ENCODE results near the gene LOXL3.
A peak's percentile ranks its signal among the peaks of the same experiment; 100 is the strongest.

LOXL3 gene

DNA sequence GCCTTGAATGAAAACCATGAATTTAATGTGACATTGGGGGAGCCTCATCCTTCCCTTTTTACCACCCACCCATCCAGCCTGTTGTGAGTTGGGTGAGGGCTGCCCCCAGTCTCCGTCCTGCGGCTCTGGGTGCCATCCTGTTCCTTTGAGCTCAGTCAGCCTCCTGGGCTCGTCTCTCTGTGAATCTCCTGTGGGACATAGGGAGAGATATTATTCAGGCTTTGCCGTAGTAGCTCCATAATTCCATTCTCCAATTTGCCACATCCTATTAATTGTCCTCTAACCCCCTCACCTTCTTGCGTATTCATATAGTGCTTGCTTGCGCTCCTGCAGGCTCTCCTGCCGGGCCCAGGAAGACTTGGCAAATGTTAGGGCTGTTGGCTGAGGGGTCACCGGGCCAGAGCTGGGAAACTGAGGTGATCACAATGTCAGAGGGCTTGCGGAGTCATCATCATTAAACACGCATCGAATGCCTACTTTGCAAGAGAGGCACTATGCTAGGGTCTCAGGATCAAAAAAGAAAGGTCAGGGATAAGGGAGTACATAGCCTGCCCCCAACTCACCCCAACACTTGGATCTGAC lies 27.0 kb downstream of the LOXL3 start:
- no peak for DNase-seq

DNA sequence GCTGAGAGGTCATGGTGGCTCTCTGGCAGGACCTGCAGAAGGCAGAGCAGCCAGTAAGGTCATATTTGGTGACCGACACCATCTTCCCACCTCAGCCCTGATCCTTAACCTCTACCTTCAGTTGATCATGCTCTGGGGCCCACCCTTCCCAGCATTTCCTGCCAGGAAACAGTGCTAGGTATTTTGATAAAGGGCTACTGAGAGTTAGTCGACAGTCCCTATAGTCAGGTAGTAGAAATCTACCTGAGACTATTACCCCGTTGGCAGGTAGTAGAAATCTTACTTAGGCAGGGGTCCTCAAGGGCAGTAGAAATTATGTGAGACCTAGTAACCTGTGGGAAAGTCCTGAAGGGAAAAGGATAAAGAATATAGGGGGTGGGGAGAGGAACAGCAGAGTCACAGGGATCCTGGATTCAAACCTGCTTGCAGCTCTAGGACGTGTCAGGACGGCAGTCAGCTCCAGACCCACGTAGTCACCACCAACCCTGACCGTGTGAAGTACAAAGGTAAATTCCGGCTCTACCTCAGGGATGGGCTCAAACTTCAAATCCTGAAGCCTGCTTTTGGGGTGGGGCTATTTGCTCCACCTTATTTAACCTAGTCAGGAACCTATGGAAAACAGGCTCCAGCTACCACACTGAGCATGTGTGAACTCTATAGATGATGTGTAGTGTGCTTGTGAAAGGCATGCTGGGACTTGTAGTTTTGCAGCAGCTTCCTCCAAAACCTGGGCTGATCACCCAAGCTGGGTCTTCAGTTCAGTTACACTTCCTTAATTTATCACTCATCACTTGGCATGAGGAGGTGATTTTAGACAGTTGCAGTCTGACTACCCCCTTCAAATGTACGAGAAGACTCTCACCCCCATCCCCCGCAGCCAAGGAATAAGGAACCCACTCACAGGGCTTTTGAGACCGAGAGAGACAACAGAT lies 27.8 kb downstream of the LOXL3 start, which contains the start of gene DQX1:
Gene DQX1 (minus strand): TSS at position 515 of the 932 bp plus-strand sequence. CDS start 502 bp downstream, at position 13.
- DNase-seq = no peak

DNA sequence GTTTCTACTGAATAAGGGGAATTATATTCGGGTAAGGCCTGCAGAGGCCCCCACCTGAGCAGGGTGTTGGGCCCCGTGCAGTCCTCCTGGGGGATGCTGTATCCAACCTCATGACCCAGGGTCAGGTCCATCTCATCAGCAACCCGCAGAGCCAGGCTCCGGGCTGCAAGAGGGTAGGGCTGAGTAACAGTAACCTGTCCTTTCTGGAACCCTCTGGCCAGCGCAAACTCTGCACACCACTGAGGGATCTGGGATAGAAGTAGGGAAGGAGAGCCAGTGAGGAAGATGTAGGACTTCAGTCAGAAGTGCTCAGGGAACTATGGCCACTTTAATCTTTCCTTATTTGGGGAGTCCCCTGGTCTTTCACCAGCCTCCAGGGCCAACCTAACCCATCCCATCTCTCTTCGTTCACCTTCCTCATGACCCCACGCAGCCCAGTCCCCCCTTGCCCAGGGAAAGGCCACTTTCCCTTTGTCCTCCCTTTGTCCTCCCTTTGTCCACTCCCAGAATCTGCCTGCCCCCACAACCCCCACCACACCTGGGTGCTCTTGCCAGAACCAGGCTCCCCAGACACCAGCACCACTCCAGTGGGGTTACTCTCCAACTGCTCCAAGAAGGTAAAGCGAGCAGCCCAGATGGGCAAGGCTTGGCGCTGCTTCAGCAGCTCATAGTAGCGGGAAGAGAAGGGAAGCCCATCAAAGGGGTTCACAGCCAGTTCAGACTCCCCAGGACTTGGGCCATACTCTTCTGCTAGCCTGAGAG lies 28.6 kb downstream of the LOXL3 start:
- no peak for DNase-seq

DNA sequence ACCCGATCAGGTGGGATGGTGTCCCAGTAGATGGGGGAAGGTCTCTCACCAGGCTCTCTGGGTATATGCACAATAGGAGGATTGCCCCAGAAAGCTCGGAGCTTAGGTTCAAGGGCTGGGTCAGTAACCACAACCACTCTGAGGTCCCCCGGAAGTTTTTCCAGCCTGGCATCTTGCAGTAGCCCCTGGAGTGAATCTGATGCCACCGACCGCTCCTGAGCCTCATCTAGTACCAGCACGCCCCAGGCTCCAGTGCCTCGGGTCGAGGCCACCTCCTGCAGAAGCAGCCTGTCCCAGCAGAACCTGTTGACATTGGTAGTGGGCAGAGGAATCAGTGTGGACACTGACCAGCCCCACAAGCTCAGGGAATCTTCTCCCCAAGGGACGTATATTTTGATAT lies 29.7 kb downstream of the LOXL3 start:
- DNase-seq = no peak

DNA sequence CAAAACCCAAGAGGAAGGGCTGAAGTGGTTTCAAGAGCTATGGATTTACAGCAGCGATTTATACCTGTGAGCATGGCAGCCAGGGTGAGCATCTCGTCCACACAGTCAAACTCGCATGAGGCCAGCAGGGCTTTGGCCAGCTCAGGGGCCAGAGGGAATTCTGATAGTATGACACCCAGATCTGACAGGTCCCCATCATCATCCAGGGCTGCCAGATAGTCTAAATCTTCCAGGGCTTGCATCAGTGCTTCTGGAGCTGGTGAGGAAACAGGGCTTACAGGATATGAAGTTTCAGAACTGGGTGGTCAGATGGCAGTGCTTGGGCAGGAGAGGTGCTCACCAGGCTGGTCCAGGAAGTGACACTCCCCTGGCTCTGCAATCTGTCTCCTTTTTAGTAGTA lies 31.2 kb downstream of the LOXL3 start:
- no peak for DNase-seq

DNA sequence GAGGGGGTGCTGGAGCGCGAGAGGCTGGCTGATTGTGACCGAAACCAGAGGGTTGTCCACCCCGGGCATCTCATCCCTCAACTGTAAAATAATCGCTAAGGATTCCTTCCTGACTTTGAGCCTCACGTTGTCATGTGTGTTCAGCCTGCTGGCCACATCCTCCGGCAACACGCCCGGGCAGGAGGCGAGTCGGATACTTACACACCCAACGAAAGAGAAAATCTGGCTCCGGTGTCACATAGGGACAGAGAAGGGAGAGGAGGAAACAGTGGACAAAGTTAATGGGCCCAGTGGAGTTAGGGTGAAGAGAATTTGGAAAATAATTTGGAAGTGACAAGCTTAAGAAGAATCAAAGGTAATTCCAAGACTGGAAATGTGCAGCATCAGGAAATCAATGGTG lies 37.1 kb downstream of the LOXL3 start:
- DNase-seq = no peak

DNA sequence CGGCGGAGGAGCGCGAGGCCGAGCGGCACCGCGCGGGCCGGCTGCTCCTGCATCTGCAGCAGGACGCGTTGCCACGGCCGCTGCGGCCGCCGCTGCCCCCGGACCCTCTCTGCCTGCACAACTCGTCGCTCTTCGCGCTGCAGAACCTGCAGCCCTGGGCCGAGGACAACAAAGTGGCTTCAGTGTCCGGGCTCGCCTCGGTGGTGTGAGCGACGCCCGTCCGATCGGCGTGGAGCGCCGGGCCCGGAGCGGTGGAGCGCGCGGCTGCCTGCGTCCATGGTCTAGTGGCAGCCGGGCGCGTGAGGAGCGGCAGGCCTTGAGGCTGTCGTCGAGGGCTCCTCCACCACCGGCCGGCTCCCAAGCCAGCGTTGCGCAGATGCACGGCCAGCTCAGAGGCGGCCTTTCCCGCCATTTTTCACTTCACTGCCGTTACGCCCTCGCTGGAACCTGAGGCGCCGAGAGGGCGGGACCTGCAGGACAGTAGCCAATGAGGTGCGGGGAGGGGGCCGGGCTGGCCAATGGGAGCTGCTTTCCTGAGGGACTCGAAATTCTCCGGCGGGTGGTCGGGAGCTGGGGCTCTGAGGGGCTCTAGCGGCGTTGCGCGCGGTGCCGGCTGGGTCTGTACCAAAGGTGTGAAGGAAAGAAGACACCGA lies 37.6 kb downstream of the LOXL3 start:
- DNase-seq = peak; percentile 25

DNA sequence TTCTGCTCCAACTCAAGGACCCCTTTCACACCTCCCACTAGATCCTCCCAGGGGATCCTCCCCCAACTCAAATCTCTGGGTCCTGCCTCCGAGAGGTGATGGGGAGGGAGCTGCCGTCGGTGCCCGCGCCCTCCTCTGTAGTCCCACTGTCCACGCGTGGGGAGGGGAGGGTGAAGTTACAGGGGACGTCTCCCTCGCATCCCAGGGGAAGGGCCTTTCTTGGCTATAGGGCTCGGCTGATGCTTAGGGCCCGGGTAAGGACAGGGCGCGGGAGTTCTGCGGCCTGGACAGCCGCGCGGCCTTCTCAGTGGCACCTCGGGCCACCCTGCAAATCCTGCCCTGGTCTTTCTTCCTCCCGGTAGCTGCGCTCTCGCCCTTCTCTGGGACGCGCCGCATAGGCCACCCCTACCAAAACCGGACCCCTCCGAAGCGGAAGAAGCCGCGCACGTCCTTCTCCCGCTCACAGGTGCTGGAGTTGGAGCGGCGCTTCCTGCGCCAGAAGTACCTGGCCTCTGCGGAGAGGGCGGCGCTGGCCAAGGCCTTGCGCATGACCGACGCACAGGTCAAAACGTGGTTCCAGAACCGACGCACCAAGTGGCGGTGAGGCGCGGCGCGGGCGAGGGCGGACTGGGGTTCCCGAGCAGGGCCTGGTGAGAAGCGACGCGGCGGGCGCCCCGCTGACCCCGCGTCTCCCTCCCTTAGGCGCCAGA lies 38.3 kb downstream of the LOXL3 start:
- DNase-seq = no peak

DNA sequence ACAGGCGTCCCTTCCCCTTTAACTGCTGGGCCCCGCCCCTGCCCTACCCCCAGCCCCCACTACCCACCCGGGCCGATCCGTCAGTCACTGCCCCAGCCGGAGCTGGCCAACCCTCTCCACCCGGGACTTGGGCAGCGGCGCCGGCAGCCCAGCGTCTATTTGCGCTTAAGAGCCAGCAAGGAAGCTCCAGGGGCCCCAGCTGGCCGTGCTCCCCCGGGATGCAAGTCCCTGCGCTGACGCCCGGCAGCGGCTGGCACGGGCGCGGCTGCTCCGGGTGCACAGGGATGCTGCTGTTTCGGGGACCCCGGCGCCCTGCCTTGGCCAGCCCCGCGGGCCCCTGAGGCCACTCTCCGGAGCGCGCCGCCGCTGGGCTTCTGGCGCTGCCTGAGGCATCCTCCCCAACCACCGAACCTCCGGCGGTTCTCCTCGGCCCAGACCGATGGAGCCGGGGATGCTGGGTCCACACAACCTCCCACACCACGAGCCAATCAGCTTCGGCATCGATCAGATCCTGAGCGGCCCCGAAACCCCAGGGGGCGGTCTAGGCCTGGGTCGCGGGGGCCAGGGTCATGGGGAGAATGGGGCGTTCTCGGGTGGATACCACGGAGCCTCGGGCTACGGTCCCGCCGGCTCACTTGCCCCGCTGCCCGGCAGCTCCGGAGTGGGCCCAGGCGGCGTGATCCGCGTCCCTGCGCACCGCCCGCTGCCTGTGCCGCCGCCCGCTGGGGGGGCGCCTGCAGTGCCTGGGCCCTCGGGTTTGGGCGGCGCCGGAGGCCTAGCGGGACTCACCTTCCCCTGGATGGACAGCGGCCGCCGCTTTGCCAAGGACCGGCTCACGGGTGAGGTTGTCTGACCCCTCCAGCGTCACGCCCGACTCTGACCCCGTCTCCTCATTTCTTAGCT lies 39.1 kb downstream of the LOXL3 start, which contains the start of gene TLX2:
Gene TLX2 (plus strand): TSS at position 83 of the 903 bp plus-strand sequence. CDS start 357 bp downstream, at position 440.
- no peak for DNase-seq

DNA sequence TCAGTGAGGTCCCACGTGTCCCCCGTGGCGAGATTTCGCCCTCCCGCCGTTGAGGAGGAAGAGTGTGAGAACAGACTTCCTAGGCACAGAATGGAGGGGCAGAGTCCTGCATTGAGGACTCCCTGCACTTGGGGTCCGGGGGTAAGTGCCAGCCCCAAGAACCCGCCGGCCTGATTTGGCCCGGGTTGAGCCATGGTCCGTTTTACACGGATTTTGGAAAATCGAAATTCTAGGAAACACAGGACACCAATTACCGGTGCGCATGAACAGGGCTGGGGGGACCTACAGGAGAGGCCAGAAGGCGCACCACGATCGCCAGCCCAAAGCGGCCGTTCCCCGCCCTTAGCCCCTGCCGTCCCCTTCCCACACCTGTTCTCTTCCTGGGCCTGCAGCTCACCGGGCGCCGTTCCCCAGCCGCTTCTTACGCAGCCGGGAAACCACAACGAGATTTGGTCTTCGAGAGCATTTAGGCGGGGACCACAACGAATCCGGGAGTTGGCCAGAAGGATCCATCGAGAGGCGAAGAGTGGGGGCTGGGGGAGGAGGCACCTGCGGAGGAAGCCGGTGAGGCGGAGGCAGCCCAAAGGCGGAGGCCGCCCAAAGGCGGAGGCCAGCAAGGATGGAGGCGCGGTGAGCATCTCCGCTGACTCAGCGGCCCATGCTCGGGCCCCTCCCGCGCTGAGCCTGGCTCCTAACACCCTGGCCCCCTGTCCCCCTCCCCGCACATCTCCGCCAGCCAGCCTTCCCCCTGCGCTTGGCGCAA lies 40.0 kb downstream of the LOXL3 start:
- DNase-seq = no peak

DNA sequence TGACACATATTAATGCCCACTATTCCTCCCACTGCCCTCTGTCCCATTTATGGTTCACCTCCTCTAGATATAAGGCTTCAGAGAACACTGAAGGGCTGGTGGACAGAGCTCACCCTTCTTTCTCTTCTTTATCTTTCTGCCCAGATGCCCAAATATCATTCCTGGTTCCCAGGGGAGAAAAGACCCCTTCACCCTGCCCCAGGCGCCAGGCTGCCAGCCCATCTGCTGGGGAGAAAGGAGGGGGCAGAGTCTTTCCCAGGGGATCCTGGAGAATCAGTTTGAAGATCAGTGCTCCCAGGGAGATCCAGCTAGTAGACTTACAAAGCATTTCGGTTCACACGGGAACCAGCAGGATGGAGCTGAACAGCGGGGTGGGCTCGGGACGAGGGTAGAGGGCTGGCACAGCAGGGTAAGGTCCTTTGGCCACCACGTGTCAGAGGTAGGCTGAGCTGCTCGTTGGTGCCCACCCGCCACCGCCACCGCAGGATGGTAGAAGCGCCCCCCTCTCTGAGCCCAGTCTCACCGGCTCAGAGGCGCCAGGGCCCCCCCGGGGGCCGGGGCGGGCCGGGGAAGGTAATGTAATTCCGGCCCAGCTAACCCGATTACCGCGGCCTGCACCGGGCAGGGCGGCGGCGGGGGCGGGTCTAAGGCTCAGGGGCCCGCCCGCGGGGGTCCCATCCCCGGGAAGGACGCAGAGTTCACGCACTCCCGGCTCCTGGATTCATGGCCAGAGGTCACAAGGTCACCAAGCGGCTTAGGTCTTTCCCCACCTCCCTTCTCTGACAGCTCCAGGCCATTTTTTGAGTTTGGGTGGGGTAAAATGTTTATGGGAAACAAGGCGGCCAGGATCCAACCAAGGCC lies 40.8 kb downstream of the LOXL3 start:
- DNase-seq = no peak

DNA sequence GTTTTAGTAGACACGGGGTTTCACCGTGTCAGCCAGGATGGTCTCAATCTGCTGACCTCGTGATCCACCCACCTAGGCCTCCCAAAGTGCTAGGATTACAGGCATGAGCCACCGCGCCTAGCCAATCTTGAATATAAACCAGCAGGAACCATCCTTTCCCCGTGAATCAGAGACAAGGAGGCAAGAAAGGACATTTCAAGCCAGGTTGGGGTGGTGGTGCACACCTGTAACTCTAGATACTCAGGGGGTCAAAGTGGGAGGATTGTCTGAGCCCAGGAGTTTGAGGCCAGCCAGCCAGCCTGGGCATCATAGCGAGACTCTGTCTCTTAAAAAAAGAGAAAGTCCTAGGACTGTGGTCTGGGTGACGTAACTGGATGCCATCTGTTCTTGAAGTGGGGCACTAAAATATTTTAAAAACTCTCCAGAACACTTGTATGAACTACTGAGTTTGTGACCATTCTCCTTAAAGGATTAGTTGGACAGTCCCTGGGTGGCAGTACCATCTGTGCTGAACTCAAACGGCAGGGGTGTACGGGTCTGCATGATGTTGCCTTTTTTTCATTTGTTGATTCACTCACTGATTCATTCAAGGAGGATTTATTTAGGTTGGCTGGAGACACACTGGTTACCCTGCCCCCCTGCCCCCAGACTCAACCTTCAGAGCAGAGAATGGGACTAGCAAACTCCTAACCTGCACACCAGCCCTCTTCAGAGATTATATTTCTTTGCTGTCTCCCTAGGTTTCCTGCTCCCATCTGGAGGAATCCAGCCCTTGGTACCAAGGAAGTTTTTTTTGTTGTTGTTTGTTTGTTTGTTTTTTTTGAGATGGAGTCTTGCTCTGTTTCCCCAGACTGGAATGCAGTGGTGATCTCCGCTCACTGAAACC lies 42.4 kb downstream of the LOXL3 start:
- DNase-seq = no peak

DNA sequence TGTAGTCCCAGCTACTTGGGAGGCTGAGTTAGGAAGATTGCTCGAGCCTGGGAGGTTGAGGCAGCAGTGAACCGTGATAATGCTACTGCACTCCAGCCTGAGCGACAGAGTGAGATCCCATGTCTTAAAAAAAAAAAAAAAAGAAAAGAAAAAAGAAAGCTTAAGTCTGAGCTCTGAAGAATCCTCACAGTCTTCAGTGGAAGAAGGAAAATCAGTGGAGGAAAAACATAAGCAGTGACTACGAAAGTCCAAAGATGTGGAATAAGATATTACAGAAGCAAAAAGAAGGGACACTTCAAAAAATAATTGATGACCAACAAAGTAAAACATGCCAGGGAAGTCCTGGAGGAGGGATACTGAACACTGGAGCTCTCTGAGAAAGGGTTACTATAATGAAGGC lies 43.5 kb downstream of the LOXL3 start:
- DNase-seq = no peak

DNA sequence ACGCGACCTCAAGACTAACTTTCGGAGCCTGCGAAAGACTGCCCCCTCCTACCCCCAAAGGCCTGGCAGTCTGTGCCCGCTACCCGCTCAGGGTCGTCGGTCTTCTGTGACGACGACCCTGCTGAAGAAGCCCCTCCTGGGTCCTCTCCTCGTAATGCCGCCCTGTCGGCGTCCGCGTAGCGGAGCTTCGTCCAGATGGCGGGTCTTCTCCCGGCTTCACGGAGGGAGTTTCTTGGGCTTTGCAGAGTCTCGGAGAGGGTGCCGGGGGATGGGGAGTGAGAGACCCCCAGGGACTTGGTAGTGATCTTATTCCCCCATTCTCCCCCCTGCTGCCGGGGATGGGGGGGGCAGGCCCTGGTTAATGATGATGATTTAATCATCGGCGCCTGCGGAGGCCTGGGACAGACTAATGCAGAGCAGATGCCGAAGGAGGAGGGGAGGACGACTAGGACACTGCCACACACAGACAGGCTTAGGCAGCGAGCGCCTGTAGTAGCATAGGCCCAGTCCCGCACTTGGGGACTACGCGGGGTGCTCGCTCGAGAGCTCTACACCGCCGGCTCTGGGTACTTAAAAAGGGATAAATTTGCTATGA lies 45.7 kb downstream of the LOXL3 start:
- DNase-seq = no peak

DNA sequence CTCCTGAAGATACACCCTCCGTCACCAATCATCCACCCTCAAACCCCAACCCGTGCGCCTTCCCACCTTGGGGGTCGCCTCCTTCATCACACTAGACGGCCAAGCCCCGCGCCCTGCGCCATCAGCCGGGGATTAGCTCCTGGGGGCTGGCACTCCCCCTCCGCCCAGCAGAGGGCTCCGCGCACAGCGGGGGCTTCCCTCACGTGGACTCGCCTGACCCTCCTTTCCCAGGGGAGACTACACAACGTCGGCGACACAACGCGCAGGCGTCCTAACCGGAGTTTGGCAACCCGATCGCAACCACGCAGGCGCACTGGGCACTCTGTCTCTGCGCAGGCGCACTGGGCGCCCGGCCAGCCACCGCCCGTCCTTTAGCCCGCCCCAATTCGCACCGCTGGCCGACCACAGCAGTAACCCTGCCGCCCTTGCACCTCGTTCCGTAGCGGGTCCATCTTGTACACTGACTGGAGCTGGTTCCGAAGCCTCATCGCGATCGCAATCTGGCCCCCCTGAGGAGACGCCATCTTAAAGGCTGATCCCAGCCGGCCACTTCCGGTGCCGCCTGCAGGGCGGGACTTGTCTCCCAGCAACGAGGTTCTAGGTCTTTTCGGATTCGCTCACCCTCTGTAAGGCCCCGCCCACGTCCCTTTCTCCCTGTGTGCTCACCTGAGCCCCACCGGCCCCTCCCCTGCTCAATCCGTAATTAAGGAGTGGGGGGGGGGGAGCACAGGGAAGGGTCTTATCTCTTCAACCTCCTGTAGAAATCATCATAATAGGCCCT lies 46.4 kb downstream of the LOXL3 start, which contains the start of gene PCGF1:
Gene PCGF1 (minus strand): TSS at position 551 of the 781 bp plus-strand sequence. CDS start 27 bp downstream, at position 524.
- peak; percentile 93 for DNase-seq

DNA sequence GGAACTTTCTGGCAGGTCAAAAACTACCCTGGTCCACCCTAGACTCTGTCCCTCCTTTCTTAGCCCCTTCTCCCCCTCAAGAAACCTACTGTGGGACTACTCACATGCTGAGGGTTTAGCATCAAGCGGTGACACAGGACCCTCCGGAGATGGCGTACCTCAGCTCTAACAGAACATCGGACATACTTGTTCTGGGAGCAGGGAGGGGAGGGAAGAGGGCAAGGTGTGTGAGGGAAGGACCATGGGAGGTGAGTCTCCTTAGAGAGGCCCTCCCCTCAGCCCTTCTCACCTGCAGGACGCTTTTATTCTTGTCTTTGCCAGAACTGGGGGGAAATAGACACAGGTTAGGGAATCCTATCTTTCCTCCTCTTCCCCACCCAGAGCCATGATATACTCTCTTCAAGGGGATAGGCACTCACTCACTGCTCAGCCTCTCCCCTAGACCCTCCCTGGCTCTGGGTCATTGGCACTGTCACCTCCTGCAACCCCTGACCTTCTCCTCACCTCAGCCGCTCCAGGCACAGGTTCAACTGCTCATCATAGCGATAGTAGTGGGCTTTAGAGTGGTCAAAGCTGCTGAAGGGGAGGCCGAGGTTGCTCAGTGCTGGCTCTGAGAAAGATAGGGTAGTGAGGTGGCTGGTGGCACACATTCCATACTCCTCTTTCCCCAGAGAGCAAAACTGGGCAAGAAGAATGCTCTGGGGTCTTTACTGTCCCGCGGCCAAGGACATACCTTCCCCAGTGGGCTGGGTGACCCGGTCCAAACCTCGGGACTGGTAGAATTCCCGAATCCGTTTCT lies 48.1 kb downstream of the LOXL3 start:
- DNase-seq = no peak
